ENCODE data around the gene ATP5F1E.

Gene ATP5F1E

DNA sequence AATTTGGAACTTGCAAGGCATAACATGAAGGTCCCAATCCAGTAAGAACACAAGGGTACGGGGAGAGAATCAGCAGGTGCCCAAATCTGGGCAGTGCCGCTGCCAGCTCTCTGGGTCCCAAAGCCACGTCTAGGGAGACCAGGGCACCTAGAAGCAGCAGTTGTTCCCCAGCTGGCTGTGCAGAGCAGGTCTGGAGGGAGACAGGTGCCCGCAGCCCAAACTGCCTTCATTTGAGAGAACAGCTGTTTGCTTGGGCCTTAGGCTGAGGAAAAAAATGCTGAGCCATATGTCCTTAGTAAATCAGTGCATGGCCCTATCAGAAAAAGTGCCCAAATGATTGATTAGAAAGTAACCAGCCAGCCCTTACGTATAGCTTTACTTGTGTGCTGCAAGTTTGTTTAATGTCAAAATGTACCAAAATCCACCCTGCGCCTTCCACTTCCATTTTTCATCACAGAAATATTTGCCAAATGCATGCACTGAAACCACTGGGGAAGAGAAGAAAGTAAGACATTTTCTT is 19.6 kb upstream of the ATP5F1E start:
- H3K4me3 ChIP-seq (ENCODE audit: low read depth, low read length): no peak overlapping the region
- DNase-seq (ENCODE audit: low read depth): no peak
- TF ChIP-seq, protein P1, sequence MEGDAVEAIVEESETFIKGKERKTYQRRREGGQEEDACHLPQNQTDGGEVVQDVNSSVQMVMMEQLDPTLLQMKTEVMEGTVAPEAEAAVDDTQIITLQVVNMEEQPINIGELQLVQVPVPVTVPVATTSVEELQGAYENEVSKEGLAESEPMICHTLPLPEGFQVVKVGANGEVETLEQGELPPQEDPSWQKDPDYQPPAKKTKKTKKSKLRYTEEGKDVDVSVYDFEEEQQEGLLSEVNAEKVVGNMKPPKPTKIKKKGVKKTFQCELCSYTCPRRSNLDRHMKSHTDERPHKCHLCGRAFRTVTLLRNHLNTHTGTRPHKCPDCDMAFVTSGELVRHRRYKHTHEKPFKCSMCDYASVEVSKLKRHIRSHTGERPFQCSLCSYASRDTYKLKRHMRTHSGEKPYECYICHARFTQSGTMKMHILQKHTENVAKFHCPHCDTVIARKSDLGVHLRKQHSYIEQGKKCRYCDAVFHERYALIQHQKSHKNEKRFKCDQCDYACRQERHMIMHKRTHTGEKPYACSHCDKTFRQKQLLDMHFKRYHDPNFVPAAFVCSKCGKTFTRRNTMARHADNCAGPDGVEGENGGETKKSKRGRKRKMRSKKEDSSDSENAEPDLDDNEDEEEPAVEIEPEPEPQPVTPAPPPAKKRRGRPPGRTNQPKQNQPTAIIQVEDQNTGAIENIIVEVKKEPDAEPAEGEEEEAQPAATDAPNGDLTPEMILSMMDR (IDR thresholded peaks at IDR 0.05; ENCODE audit: low read depth, low read length, missing control alignments): no peak

DNA sequence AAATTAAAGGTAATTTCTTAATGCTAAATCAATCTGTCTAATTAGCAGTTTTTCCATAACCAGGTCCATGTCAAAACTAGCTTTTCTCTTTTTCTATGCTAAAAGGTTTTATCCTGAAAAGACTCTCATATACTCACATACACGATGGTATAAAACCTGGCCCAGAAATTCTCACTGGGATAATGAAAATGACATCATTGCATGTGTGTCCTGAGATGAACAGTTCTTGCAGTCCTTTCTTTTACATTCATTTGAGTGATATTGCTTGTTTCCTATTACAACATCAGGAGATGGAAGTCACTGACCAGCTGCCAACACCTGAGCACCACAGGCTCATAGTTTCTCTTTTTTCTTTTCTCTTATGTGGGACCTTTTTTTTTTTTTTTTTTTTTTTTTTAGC is 18.3 kb upstream of the ATP5F1E start:
- no peak overlapping the region for H3K4me3 ChIP-seq (ENCODE audit: low read depth, low read length)
- DNase-seq (ENCODE audit: low read depth): no peak

DNA sequence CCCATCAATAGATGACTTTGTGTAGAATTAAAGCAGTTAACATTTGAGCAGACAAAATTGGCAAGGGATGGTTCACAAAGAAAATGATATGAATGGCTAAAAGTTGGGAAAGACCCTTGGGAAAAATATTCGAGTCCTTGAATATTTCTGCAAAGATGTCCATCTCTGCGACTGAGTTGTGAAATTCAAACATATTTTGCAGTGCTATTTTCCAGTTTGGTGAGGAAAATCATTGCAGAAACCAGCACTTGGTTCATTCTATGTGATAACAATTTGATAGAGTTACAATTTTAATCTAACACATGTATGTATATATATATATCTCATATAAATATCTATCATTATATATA is 16.5 kb upstream of the ATP5F1E start:
- DNase-seq (ENCODE audit: low read depth): no peak
- TF ChIP-seq, protein P1 (IDR thresholded peaks at IDR 0.05; ENCODE audit: low read depth, low read length, missing control alignments): no peak
- H3K4me3 ChIP-seq (ENCODE audit: low read depth, low read length): no peak overlapping the region

More for the DNA sequence above, 18.3 kb upstream of the ATP5F1E start:
- TF ChIP-seq, protein P1 (IDR thresholded peaks at IDR 0.05; ENCODE audit: low read depth, low read length, missing control alignments): no peak

DNA sequence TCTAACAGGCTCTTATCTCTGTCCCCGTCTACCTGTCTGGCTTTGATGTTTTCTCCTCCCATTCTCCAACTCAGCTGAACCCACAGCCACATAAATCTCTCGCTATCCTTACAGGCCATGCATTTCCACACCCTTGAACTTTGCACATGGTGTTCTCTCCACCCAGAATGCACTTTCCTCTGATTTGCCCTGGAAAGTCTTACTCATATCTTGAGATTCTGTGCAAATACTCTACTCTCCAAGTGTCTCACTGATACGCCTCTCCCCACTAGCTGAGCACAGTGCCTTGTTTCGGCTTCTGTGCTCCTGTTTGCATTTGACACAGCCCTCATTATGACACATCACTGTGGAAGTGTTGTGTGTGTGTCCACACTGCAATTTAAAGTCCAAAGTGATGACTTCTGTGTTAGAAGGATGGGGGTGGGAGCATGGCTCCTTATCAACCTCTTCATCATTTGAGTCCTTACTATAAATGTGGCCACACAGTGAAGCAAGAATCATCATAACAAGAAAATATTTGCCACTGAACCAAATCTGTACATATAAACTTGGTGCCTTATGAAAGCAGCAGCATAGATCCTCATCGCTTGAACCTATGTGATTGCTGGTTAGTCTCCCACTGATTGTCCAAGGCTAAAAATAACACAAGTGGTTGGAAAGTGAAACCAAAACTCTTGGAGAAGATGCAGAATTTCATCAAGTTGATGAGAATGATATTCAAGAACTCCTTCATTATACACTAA is 16.0 kb upstream of the ATP5F1E start:
- DNase-seq (ENCODE audit: low read depth): no peak
- TF ChIP-seq, protein P1 (IDR thresholded peaks at IDR 0.05; ENCODE audit: low read depth, low read length, missing control alignments): no peak
- no peak overlapping the region for H3K4me3 ChIP-seq (ENCODE audit: low read depth, low read length)

DNA sequence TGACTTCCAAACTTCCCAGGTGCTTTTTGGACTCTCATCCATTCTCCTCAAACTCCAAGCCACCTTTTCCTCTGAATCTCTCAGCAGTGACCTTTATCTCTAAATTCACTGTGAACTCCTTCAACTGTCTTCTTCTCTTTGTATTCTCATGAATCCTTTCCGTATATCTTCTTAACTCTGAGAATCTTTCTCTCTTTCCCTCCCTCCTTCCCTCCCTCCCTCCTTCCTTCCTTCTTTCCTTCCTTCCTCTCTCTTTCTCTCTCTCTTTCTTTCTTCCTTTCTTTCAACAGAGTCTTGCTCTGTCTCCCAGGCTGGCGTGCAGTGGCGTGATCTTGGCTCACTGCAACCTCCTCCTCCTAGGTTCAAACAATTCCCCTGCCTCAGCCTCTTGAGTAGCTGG is 14.7 kb upstream of the ATP5F1E start:
- TF ChIP-seq, protein P1 (IDR thresholded peaks at IDR 0.05; ENCODE audit: low read depth, low read length, missing control alignments): no peak
- H3K4me3 ChIP-seq (ENCODE audit: low read depth, low read length): no peak overlapping the region
- DNase-seq (ENCODE audit: low read depth): no peak

DNA sequence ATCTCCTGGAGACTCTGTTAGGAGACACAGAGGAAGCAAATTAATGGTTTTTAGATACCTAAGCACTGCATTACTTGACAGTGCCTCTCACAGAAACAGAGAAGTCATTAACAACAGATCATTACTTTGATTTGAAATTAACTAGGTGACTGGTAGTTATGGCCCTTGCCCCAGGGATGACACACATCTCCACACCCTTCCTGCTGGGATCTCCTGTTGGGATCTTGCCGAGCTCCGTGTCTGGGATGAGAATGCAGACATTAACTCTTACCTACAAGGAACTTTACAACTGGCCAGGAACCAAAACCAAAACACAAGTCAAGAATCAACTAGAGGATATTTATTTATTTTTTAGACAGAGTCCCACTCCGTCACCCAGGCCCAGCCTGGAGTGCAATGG is 12.7 kb upstream of the ATP5F1E start:
- H3K4me3 ChIP-seq (ENCODE audit: low read depth, low read length): no peak overlapping the region
- TF ChIP-seq, protein P1 (IDR thresholded peaks at IDR 0.05; ENCODE audit: low read depth, low read length, missing control alignments): no peak
- DNase-seq (ENCODE audit: low read depth): no peak

DNA sequence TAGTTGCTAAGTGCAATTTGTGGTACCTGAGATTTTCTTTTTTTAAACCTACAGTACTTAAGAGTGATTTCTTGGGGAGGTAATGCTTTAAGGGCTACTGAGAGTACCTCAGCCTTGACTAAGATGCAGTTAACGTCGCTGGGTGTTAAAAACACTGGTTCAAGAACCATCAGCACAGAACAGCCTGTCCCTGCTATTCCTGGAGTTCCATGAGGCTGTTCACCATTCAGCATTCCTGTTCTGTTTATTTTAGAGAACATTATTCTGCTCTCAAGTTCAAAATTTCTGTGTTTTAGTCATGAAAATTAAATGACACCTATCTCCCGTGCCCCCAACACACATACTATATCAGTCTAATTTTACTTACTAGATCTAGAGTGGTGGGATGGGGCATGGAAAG is 12.2 kb upstream of the ATP5F1E start:
- H3K4me3 ChIP-seq (ENCODE audit: low read depth, low read length): no peak overlapping the region
- TF ChIP-seq, protein P1 (IDR thresholded peaks at IDR 0.05; ENCODE audit: low read depth, low read length, missing control alignments): no peak
- no peak for DNase-seq (ENCODE audit: low read depth)

Measured in GM12864 (cell line).